ENCODE results near the gene TTBK2. TPM values are rescaled to one million over a fixed set of nuclear protein-coding genes. Genes with fewer than 3 reads are reported as not detected.

The TTBK2 gene
- total RNA-seq, 1 experiment from 2014 or later = 10.6 TPM

- Histone ChIP-seq H3K27me3 (ENCODE audit: insufficient read depth, low read length) (no peaks in the 10 kb centered on the region), H3K4ac (ENCODE audit: low read depth, low read length) (no peak overlapping the region), H4K8ac (replicated peaks; ENCODE audit: insufficient read length, low read depth, low read length) (no peak overlapping the region), H3K4me2 (ENCODE audit: insufficient read depth, insufficient read length, low read length) (no peak overlapping the region), H3K23ac (ENCODE audit: insufficient read length, low read depth, low read length) (no peak overlapping the region), H3K4me1 (ENCODE audit: insufficient read depth, low read length) (no peaks in the 10 kb centered on the region), H3K79me1 (ENCODE audit: insufficient read depth, low read depth, low read length, poor library complexity, severe bottlenecking) (no peaks in the 10 kb centered on the region), H3K56ac (ENCODE audit: insufficient read length, low read depth, low read length) (no peak overlapping the region), H3T11ph (ENCODE audit: low read length) (no peak overlapping the region), H2BK15ac (ENCODE audit: low read depth, low read length) (no peak overlapping the region), H4K20me1 (ENCODE audit: control insufficient read depth, insufficient read depth, insufficient read length) (no peaks in the 10 kb centered on the region), H3K9ac (ENCODE audit: extremely low read depth, insufficient read length, low read length) (no peak overlapping the region), H3K9me3 (ENCODE audit: control insufficient read depth, low read depth, low read length) (no peaks in the 10 kb centered on the region), H2BK20ac (ENCODE audit: low read depth, low read length, poor library complexity, severe bottlenecking) (no peak overlapping the region), H3K79me2 (ENCODE audit: insufficient read depth, low read length) (no peaks in the 10 kb centered on the region), H4K91ac (ENCODE audit: insufficient read length, low read depth, low read length) (no peak overlapping the region), H2BK5ac (ENCODE audit: insufficient read length, low read length) (no peak overlapping the region), H2BK120ac (ENCODE audit: low read depth, low read length, poor library complexity, severe bottlenecking) (no peak overlapping the region), H3K27ac (ENCODE audit: insufficient read length, low read depth, low read length) (no peak overlapping the region), H3K23me2 (ENCODE audit: insufficient read length, low read depth, low read length, poor library complexity, severe bottlenecking) (no peaks in the 10 kb centered on the region), H4K5ac (ENCODE audit: insufficient read length, low read depth, low read length) (no peak overlapping the region), H2AK5ac (ENCODE audit: insufficient read length, low read length) (no peak overlapping the region), H2AFZ (ENCODE audit: low read length) (no peak overlapping the region), H3K18ac (ENCODE audit: insufficient read length, low read depth, low read length) (no peak overlapping the region), H2BK12ac (ENCODE audit: insufficient read length, low read depth, low read length) (no peak overlapping the region), H3K14ac (ENCODE audit: insufficient read depth, low read length) (no peak overlapping the region)
- H3K27me3 Mint-ChIP-seq (ENCODE audit: low read depth) = no peaks in the 10 kb centered on the region; the same call in 1 of the 2 replicates
- H3K9me3 Mint-ChIP-seq = no peaks in the 10 kb centered on the region
- H3K4me3 Mint-ChIP-seq = no peak overlapping the region
- H3K27ac Mint-ChIP-seq = no peak overlapping the region
- no peak for TF ChIP-seq CTCF (conservative IDR thresholded peaks at IDR 0.05)
- no peaks in the 10 kb centered on the region for H3K4me1 Mint-ChIP-seq
- no peak for DNase-seq
- whole genome bisulfite sequencing (ENCODE audit: extremely low coverage, insufficient read length, low lambda C conversion rate) = no CpG with 5 or more reads among the region's 3 CpGs
- peaks cover 10 to 50% (median 47%) of the 10 kb centered on the region in 3 experiments; a peak in 6 of 7 replicates for H3K36me3 Mint-ChIP-seq (ENCODE audit: insufficient read depth in 1 of 3, low read depth in 3 of 3)
Observed at GRCh38 chr15:42721916-42722315, 198.7 kb downstream of the TTBK2 start.

Measured in H9 (cell line).